Gastrocnemius medialis (tissue), 4 donors: ENCODE measurements around the gene HABP2. TPM values are rescaled to one million over a fixed set of nuclear protein-coding genes. Genes with fewer than 3 reads are reported as not detected.

Experiments used
- ATAC-seq, 2 donors: fragments of 150-250 bp; one replicate each; pipeline ENCODE4 v1.9.1; 2016
- DNase-seq, 2 donors: peaks; one replicate each; pipeline ENCODE4 v3.0.0-alpha.2; 2019
- H3K27ac ChIP-seq, 4 donors: fragments of 200-600 bp; sonication (generic); 1 replicate in 1 of 4; 2 replicates in 3 of 4; pipeline ENCODE4 v1.5.1; 2016 to 2018; ENCODE audit warnings: mild to moderate bottlenecking in 2 of 4, moderate library complexity in 1 of 4
- H3K27me3 ChIP-seq, 3 donors: fragments of 200-600 bp; sonication (generic) in 2 of 3; 1 replicate in 1 of 3; 2 replicates in 2 of 3; pipeline versions ENCODE4 v1.5.1 to v1.6.0; 2016 to 2019; ENCODE audit warnings: mild to moderate bottlenecking in 1 of 3, moderate library complexity in 1 of 3
- H3K36me3 ChIP-seq, 2 donors: fragments of 200-600 bp; sonication (generic) in 1 of 2; one replicate each; pipeline ENCODE4 v1.5.1; 2017 to 2018
- H3K4me1 ChIP-seq, 2 donors: fragments of 200-600 bp; sonication (generic) in 1 of 2; one replicate each; pipeline ENCODE4 v1.5.1; 2016 to 2017; ENCODE audit warnings: mild to moderate bottlenecking in 2 of 2
- H3K4me3 ChIP-seq, 4 donors: fragments of 200-600 bp; sonication (generic) in 3 of 4; 1 replicate in 1 of 4; 2 replicates in 3 of 4; pipeline ENCODE4 v1.5.1; 2016 to 2019; ENCODE audit warnings: mild to moderate bottlenecking in 2 of 4
- H3K9me3 ChIP-seq, 3 donors: fragments of 200-600 bp; sonication (generic) in 2 of 3; 1 replicate in 1 of 3; 2 replicates in 2 of 3; pipeline ENCODE4 v1.5.1; 2016 to 2019
- POLR2A ChIP-seq, 2 donors: fragments of 450-650 bp; IDR thresholded peaks; one replicate each; pipeline ENCODE4 v1.6.1; 2017; ENCODE audit warnings: antibody characterized with exemption in 2 of 2, mild to moderate bottlenecking in 2 of 2, moderate library complexity in 2 of 2
- in situ Hi-C, 4 donors: fragments of 200-750 bp; cut with MboI; loops; one replicate each; pipeline versions ENCODE4 v1.15.0 to v1.8.0; 2017; ENCODE audit warnings: low sequenced_read_pairs in 4 of 4
- intact Hi-C: fragments of 100-400 bp; cut with DNase I; formaldehyde crosslinking; loops from one replicate; pipeline ENCODE4 v1.15.1; 2023; ENCODE audit warnings: low total_unique reads
- total RNA-seq, 4 donors: library from RNA; depleted of rRNA; stranded (reverse); fragments of >200 nt; gene quantifications; one replicate each; pipeline versions ENCODE4 v1.1.0 to v1.2.3, GENCODE V29; 2016
- TF ChIP-seq, protein P1 (sequence below), 5 experiments: fragments of 450-650 bp in 3 of 5; fragments of 200-600 bp in 2 of 5; sonication (generic) in 2 of 5; IDR thresholded peaks in 4 of 5; conservative IDR thresholded peaks in 1 of 5; 1 replicate in 4 of 5; 2 replicates in 1 of 5; pipeline ENCODE4 v1.5.1; 2016 to 2019; ENCODE audit warnings: antibody characterized with exemption in 5 of 5, mild to moderate bottlenecking in 3 of 5, moderate library complexity in 3 of 5

HABP2 gene
- total RNA-seq, 4 donors from 2014 or later = 0.26 to 0.60 TPM; not detected in 2

GRCh38 chr10:113553149-113553548, 296 bp downstream of the HABP2 start:
- in situ Hi-C loops (no loop called here), intact Hi-C loops (no loop called here)
- Histone ChIP-seq H3K4me1 (no peaks in the 10 kb centered on the region), H3K27ac (no peak overlapping the region), H3K27me3 (peaks cover 0 to 3% (median 0%) of the 10 kb centered on the region in 3 donors), H3K36me3 (no peaks in the 10 kb centered on the region), H3K9me3 (no peaks in the 10 kb centered on the region), H3K4me3 (no peak overlapping the region)
- peak in 1 of 2 donors; percentile 13 for DNase-seq
- ATAC-seq = peak; percentile 41 to 74
- TF ChIP-seq, protein P1, sequence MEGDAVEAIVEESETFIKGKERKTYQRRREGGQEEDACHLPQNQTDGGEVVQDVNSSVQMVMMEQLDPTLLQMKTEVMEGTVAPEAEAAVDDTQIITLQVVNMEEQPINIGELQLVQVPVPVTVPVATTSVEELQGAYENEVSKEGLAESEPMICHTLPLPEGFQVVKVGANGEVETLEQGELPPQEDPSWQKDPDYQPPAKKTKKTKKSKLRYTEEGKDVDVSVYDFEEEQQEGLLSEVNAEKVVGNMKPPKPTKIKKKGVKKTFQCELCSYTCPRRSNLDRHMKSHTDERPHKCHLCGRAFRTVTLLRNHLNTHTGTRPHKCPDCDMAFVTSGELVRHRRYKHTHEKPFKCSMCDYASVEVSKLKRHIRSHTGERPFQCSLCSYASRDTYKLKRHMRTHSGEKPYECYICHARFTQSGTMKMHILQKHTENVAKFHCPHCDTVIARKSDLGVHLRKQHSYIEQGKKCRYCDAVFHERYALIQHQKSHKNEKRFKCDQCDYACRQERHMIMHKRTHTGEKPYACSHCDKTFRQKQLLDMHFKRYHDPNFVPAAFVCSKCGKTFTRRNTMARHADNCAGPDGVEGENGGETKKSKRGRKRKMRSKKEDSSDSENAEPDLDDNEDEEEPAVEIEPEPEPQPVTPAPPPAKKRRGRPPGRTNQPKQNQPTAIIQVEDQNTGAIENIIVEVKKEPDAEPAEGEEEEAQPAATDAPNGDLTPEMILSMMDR (IDR thresholded peaks at IDR 0.05 in 4 of 5, conservative IDR thresholded peaks at IDR 0.05 in 1 of 5) = no peak
- TF ChIP-seq POLR2A (IDR thresholded peaks at IDR 0.05) = no peak

DNA sequence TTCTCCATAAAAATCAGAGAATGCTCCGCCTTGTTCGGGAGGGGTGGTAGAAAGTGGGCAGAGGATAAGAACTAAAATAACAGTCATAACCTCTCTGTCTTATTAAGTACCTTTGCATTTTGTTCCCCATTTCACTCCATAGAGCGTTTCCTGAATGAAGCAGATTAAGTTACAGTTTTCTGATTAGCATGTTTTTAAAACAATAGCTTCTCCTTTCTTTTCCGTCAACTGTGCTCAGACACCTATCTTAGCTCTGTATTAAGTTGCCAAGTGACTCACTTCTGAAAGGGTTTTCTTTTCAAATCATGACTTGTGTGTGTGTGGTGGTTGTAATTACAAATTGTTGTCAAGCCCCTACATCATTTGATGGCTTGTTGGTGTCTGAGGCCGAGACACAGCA, 1.4 kb downstream of the HABP2 start:
- ATAC-seq (no peak), DNase-seq (no peak)
- H3K4me1 ChIP-seq = no peaks in the 10 kb centered on the region
- H3K4me3 ChIP-seq = no peak overlapping the region
- peaks cover 0 to 3% (median 0%) of the 10 kb centered on the region in 3 donors for H3K27me3 ChIP-seq
- no peaks in the 10 kb centered on the region for H3K9me3 ChIP-seq
- H3K27ac ChIP-seq = no peak overlapping the region
- TF ChIP-seq, protein P1 (IDR thresholded peaks at IDR 0.05 in 4 of 5, conservative IDR thresholded peaks at IDR 0.05 in 1 of 5) = no peak
- no peaks in the 10 kb centered on the region for H3K36me3 ChIP-seq
- intact Hi-C loops = no loop called here
- in situ Hi-C loops = no loop called here

GRCh38 chr10:113555245-113555644, 2.4 kb downstream of the HABP2 start:
- ATAC-seq = no peak
- in situ Hi-C loops (no loop called here), intact Hi-C loops (no loop called here)
- Histone ChIP-seq H3K27me3 (peaks cover 0 to 3% (median 0%) of the 10 kb centered on the region in 3 donors), H3K4me1 (no peaks in the 10 kb centered on the region), H3K4me3 (no peak overlapping the region), H3K9me3 (no peaks in the 10 kb centered on the region), H3K27ac (no peak overlapping the region), H3K36me3 (no peaks in the 10 kb centered on the region)
- DNase-seq = no peak
- TF ChIP-seq, protein P1 (IDR thresholded peaks at IDR 0.05 in 4 of 5, conservative IDR thresholded peaks at IDR 0.05 in 1 of 5) = no peak

DNA sequence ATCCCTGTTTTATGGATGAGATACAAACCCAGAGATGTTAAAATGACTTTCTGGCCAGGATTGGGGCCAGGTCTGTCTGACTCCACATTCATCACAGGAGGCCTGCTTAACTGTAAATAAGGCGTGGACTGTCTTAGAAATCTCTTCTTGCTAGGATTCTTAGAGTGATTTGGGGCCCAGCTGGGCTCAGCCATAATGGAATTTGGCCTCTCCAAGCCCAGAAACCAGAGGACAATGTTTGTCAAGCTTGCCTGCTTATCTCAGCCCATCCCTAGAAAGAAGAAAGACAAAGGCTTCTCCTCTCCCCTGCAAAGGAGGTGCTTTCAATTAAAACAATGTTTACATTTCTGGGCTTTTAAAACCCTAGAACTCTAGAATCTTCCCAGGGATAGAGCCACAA, 2.9 kb downstream of the HABP2 start:
- H3K27ac ChIP-seq = no peak overlapping the region
- no peak for TF ChIP-seq POLR2A (IDR thresholded peaks at IDR 0.05)
- TF ChIP-seq, protein P1 (IDR thresholded peaks at IDR 0.05 in 4 of 5, conservative IDR thresholded peaks at IDR 0.05 in 1 of 5) = no peak
- H3K36me3 ChIP-seq = no peaks in the 10 kb centered on the region
- in situ Hi-C loops (no loop called here), intact Hi-C loops (no loop called here)
- DNase-seq (no peak), ATAC-seq (no peak)
- H3K27me3 ChIP-seq = peaks cover 0 to 3% (median 0%) of the 10 kb centered on the region in 3 donors
- no peak overlapping the region for H3K4me3 ChIP-seq
- no peaks in the 10 kb centered on the region for H3K4me1 ChIP-seq
- no peaks in the 10 kb centered on the region for H3K9me3 ChIP-seq

- ATAC-seq (no peak), DNase-seq (no peak)
- Histone ChIP-seq H3K27me3 (peaks cover 0 to 3% (median 0%) of the 10 kb centered on the region in 3 donors), H3K4me3 (no peak overlapping the region), H3K9me3 (no peaks in the 10 kb centered on the region), H3K27ac (no peak overlapping the region), H3K4me1 (no peaks in the 10 kb centered on the region), H3K36me3 (no peaks in the 10 kb centered on the region)
- TF ChIP-seq, protein P1 (IDR thresholded peaks at IDR 0.05 in 4 of 5, conservative IDR thresholded peaks at IDR 0.05 in 1 of 5) = no peak
- no peak for TF ChIP-seq POLR2A (IDR thresholded peaks at IDR 0.05)
- intact Hi-C loops (no loop called here), in situ Hi-C loops (no loop called here)
Measured at GRCh38 chr10:113557424-113557862, 4.6 kb downstream of the HABP2 start.
